Measurements from ENCODE around the gene TGFB1I1. TPM values are rescaled to one million over a fixed set of nuclear protein-coding genes. Genes with fewer than 3 reads are reported as not detected.
A peak's percentile ranks its signal among the peaks of the same experiment; 100 is the strongest.

The TGFB1I1 gene
- total and polyA plus RNA-seq, 2 of the 13 experiments (the other 11 are each of a cell fraction or from before 2014, with no cell fraction given) = 0.80 to 2.9 TPM

DNA sequence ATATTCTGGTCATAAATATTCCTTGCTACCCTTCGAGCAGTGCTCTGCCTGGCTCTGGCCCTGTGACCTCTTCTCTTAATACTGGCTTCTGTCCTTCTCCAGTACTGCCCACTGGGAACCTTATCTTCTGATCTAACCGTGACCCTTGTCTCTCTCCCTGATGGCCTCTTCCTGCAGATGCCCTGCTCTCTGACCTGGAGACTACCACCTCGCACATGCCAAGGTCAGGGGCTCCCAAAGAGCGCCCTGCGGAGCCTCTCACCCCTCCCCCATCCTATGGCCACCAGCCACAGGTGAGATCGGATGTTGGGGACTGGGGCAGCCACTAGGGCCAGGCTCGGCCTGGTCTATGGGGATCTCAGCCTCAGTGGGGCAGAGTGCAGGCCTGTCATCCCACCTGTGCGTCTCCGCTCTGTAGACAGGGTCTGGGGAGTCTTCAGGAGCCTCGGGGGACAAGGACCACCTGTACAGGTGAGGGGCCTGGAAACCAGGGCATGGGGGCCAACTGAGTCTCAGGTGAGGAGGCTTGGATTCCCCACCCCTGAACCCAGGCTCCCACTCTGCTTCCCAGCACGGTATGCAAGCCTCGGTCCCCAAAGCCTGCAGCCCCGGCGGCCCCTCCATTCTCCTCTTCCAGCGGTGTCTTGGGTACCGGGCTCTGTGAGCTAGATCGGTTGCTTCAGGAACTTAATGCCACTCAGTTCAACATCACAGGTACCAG lies 1.5 kb downstream of the TGFB1I1 start (continued):
- TF ChIP-seq, protein P1, sequence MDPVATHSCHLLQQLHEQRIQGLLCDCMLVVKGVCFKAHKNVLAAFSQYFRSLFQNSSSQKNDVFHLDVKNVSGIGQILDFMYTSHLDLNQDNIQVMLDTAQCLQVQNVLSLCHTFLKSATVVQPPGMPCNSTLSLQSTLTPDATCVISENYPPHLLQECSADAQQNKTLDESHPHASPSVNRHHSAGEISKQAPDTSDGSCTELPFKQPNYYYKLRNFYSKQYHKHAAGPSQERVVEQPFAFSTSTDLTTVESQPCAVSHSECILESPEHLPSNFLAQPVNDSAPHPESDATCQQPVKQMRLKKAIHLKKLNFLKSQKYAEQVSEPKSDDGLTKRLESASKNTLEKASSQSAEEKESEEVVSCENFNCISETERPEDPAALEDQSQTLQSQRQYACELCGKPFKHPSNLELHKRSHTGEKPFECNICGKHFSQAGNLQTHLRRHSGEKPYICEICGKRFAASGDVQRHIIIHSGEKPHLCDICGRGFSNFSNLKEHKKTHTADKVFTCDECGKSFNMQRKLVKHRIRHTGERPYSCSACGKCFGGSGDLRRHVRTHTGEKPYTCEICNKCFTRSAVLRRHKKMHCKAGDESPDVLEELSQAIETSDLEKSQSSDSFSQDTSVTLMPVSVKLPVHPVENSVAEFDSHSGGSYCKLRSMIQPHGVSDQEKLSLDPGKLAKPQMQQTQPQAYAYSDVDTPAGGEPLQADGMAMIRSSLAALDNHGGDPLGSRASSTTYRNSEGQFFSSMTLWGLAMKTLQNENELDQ (CRISPR knock-in tag; IDR thresholded peaks at IDR 0.05; ENCODE audit: borderline replicate concordance) = no peak
- TF ChIP-seq, protein P2, sequence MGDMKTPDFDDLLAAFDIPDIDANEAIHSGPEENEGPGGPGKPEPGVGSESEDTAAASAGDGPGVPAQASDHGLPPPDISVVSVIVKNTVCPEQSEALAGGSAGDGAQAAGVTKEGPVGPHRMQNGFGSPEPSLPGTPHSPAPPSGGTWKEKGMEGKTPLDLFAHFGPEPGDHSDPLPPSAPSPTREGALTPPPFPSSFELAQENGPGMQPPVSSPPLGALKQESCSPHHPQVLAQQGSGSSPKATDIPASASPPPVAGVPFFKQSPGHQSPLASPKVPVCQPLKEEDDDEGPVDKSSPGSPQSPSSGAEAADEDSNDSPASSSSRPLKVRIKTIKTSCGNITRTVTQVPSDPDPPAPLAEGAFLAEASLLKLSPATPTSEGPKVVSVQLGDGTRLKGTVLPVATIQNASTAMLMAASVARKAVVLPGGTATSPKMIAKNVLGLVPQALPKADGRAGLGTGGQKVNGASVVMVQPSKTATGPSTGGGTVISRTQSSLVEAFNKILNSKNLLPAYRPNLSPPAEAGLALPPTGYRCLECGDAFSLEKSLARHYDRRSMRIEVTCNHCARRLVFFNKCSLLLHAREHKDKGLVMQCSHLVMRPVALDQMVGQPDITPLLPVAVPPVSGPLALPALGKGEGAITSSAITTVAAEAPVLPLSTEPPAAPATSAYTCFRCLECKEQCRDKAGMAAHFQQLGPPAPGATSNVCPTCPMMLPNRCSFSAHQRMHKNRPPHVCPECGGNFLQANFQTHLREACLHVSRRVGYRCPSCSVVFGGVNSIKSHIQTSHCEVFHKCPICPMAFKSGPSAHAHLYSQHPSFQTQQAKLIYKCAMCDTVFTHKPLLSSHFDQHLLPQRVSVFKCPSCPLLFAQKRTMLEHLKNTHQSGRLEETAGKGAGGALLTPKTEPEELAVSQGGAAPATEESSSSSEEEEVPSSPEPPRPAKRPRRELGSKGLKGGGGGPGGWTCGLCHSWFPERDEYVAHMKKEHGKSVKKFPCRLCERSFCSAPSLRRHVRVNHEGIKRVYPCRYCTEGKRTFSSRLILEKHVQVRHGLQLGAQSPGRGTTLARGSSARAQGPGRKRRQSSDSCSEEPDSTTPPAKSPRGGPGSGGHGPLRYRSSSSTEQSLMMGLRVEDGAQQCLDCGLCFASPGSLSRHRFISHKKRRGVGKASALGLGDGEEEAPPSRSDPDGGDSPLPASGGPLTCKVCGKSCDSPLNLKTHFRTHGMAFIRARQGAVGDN (CRISPR knock-in tag; IDR thresholded peaks at IDR 0.05) = 0 out of 2 replicates have a peak, but pooled peaks have one; percentile 1
- TF ChIP-seq ZSCAN20 (CRISPR knock-in tag; IDR thresholded peaks at IDR 0.05; ENCODE audit: borderline replicate concordance) (no peak), RFXAP (CRISPR knock-in tag; IDR thresholded peaks at IDR 0.05; ENCODE audit: borderline replicate concordance) (0 out of 2 replicates have a peak, but pooled peaks have one; percentile 7), GATA4 (IDR thresholded peaks at IDR 0.05; ENCODE audit: borderline replicate concordance, low read depth) (no peak), ZNF891 (CRISPR knock-in tag; IDR thresholded peaks at IDR 0.05) (no peak), NPAS2 (CRISPR knock-in tag; IDR thresholded peaks at IDR 0.05; ENCODE audit: borderline replicate concordance) (no peak), RBFOX2 (IDR thresholded peaks at IDR 0.05; ENCODE audit: low read depth, low read length) (no peak), MIER3 (CRISPR knock-in tag; IDR thresholded peaks at IDR 0.05; ENCODE audit: borderline replicate concordance) (no peak), NR2F1 (CRISPR knock-in tag; IDR thresholded peaks at IDR 0.05) (0 out of 4 replicates have a peak, but pooled peaks of 1 of the 2 experiments have one; percentile 39)
- TF ChIP-seq, protein P3, sequence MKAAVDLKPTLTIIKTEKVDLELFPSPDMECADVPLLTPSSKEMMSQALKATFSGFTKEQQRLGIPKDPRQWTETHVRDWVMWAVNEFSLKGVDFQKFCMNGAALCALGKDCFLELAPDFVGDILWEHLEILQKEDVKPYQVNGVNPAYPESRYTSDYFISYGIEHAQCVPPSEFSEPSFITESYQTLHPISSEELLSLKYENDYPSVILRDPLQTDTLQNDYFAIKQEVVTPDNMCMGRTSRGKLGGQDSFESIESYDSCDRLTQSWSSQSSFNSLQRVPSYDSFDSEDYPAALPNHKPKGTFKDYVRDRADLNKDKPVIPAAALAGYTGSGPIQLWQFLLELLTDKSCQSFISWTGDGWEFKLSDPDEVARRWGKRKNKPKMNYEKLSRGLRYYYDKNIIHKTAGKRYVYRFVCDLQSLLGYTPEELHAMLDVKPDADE (CRISPR knock-in tag; IDR thresholded peaks at IDR 0.05) = no peak
- TF ChIP-seq, protein P4, sequence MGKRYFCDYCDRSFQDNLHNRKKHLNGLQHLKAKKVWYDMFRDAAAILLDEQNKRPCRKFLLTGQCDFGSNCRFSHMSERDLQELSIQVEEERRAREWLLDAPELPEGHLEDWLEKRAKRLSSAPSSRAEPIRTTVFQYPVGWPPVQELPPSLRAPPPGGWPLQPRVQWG (CRISPR knock-in tag; IDR thresholded peaks at IDR 0.05; ENCODE audit: borderline replicate concordance, low read depth) = no peak
- TF ChIP-seq, protein P5, sequence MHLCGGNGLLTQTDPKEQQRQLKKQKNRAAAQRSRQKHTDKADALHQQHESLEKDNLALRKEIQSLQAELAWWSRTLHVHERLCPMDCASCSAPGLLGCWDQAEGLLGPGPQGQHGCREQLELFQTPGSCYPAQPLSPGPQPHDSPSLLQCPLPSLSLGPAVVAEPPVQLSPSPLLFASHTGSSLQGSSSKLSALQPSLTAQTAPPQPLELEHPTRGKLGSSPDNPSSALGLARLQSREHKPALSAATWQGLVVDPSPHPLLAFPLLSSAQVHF (CRISPR knock-in tag; IDR thresholded peaks at IDR 0.05) = no peak
